HepG2 (cell line): ENCODE measurements around the gene NINJ2. TPM values are rescaled to one million over a fixed set of nuclear protein-coding genes. Genes with fewer than 3 reads are reported as not detected.

Experiments
- ARNTL ChIP-seq: sonication (generic); formaldehyde crosslinking; IDR thresholded peaks from 2 replicates; pipeline ENCODE4 v1.4.0; 2020; ENCODE audit warnings: mild to moderate bottlenecking, missing genetic modification reagents
- ATAD3A ChIP-seq: sonication (generic); formaldehyde crosslinking; IDR thresholded peaks from 2 replicates; pipeline ENCODE4 v1.4.0; 2020; ENCODE audit warnings: missing genetic modification reagents
- GMEB2 ChIP-seq: IDR thresholded peaks from 2 replicates; pipeline ENCODE4 v1.6.1; 2016; ENCODE audit warnings: missing biosample characterization, missing genetic modification reagents, low read depth
- HMG20A ChIP-seq: IDR thresholded peaks from 2 replicates; pipeline ENCODE4 v1.6.1; 2016; ENCODE audit warnings: borderline replicate concordance
- HOXD1 ChIP-seq: sonication (generic); formaldehyde crosslinking; IDR thresholded peaks from 2 replicates; pipeline ENCODE4 v1.5.0; 2020; ENCODE audit warnings: missing genetic modification reagents
- KDM5B ChIP-seq: sonication (generic); formaldehyde crosslinking; IDR thresholded peaks from 2 replicates; pipeline ENCODE4 v1.4.0; 2020; ENCODE audit warnings: missing genetic modification reagents, mild to moderate bottlenecking, borderline replicate concordance
- KLF6 ChIP-seq: IDR thresholded peaks from 2 replicates; pipeline ENCODE4 v1.8.0; 2016; ENCODE audit warnings: missing biosample characterization, missing genetic modification reagents
- MIER2 ChIP-seq: IDR thresholded peaks from 2 replicates; pipeline ENCODE4 v1.6.1; 2016; ENCODE audit warnings: missing biosample characterization, missing genetic modification reagents
- MYNN ChIP-seq: sonication (generic); formaldehyde crosslinking; IDR thresholded peaks from 2 replicates; pipeline ENCODE4 v1.4.0; 2020; ENCODE audit warnings: mild to moderate bottlenecking, low read depth, missing genetic modification reagents
- NRL ChIP-seq: sonication (generic); formaldehyde crosslinking; IDR thresholded peaks from 2 replicates; pipeline ENCODE4 v1.5.0; 2020; ENCODE audit warnings: missing genetic modification reagents, mild to moderate bottlenecking, moderate library complexity, borderline replicate concordance
- PBX2 ChIP-seq: IDR thresholded peaks from 2 replicates; pipeline ENCODE4 v1.6.1; 2016; ENCODE audit warnings: control low read depth
- PPARG ChIP-seq: conservative IDR thresholded peaks from 2 replicates; pipeline ENCODE4 v1.6.1; 2016; ENCODE audit warnings: missing biosample characterization, missing genetic modification reagents
- REST ChIP-seq, 2 experiments: IDR thresholded peaks; 2 replicates each; pipeline ENCODE4 v1.6.1; 2011 to 2012; ENCODE audit warnings: low read length in 2 of 2, borderline replicate concordance in 1 of 2, low read depth in 1 of 2, mild to moderate bottlenecking in 1 of 2, moderate library complexity in 1 of 2
- SRY ChIP-seq: sonication (generic); formaldehyde crosslinking; IDR thresholded peaks from 2 replicates; pipeline ENCODE4 v1.8.0; 2022; ENCODE audit warnings: mild to moderate bottlenecking, missing genetic modification reagents
- SSRP1 ChIP-seq: IDR thresholded peaks from 2 replicates; pipeline ENCODE4 v1.6.1; 2016; ENCODE audit warnings: control low read depth
- TBL1XR1 ChIP-seq: fragments of 150-350 bp; IDR thresholded peaks from 2 replicates; pipeline ENCODE4 v1.6.1; 2014; ENCODE audit warnings: borderline replicate concordance, low read length; ENCODE audit not compliant: partially characterized antibody
- YEATS4 ChIP-seq: sonication (generic); formaldehyde crosslinking; IDR thresholded peaks from 2 replicates; pipeline ENCODE4 v1.4.0; 2020; ENCODE audit warnings: missing genetic modification reagents, borderline replicate concordance
- ZNF101 ChIP-seq: sonication (generic); formaldehyde crosslinking; IDR thresholded peaks from 2 replicates; pipeline ENCODE4 v1.4.0; 2020; ENCODE audit warnings: mild to moderate bottlenecking, low read depth, missing genetic modification reagents, borderline replicate concordance
- ZNF143 ChIP-seq: sonication (generic); formaldehyde crosslinking; IDR thresholded peaks from 2 replicates; pipeline ENCODE4 v1.4.0; 2020; ENCODE audit warnings: missing genetic modification reagents
- ZNF296 ChIP-seq: sonication (generic); formaldehyde crosslinking; conservative IDR thresholded peaks from 2 replicates; pipeline ENCODE4 v1.5.0; 2020; ENCODE audit warnings: mild to moderate bottlenecking, missing genetic modification reagents
- ZNF337 ChIP-seq: sonication (generic); formaldehyde crosslinking; IDR thresholded peaks from 2 replicates; pipeline ENCODE4 v1.5.1; 2020; ENCODE audit warnings: missing genetic modification reagents, low read depth, mild to moderate bottlenecking, borderline replicate concordance
- ZNF572 ChIP-seq: sonication (generic); formaldehyde crosslinking; IDR thresholded peaks from 2 replicates; pipeline ENCODE4 v1.5.1; 2020; ENCODE audit warnings: mild to moderate bottlenecking, missing genetic modification reagents
- ZNF615 ChIP-seq: sonication (generic); formaldehyde crosslinking; IDR thresholded peaks from 2 replicates; pipeline ENCODE4 v1.5.0; 2020; ENCODE audit warnings: mild to moderate bottlenecking, missing genetic modification reagents, borderline replicate concordance
- ZNF768 ChIP-seq: sonication (generic); formaldehyde crosslinking; IDR thresholded peaks from 2 replicates; pipeline ENCODE4 v1.4.0; 2020; ENCODE audit warnings: missing genetic modification reagents
- polyA plus RNA-seq, 8 experiments: library from polyadenylated mRNA; depleted of rRNA in 3 of 8; stranded (reverse) in 7 of 8; unstranded in 1 of 8; fragments of >200 nt; fragmentation: Illumina TruSeq in 4 of 8; extraction: Trizol in 4 of 8; gene quantifications; 2 replicates each; pipeline versions ENCODE4 v1.2.1 to v1.2.3, GENCODE V29; 2011 to 2016; ENCODE audit warnings: low read depth in 4 of 8, missing spikeins in 1 of 8, mixed read lengths in 1 of 8; ENCODE audit not compliant: insufficient read depth in 1 of 8
- total RNA-seq, 5 experiments: library from RNA; depleted of rRNA; stranded (reverse); fragments of >200 nt; fragmentation: Illumina TruSeq; extraction: Trizol; gene quantifications; 2 replicates each; pipeline ENCODE4 v1.2.3, GENCODE V29; 2016; ENCODE audit warnings: low read depth in 1 of 5

Gene NINJ2
- total and polyA plus RNA-seq, 2 of the 13 experiments (the other 11 are each of a cell fraction or from before 2014, with no cell fraction given), result 0.62 to 3.8 TPM

GRCh38 chr12:585062-586061, 77.9 kb downstream of the NINJ2 start (continued):
- TF ChIP-seq GMEB2 (CRISPR knock-in tag) (no peak), ZNF101 (no peak), HOXD1 (CRISPR knock-in tag) (peak; percentile 96), PPARG (CRISPR knock-in tag) (peak; percentile 92), SRY (no peak), SSRP1 (CRISPR knock-in tag) (0 out of 2 replicates have a peak, but pooled peaks have one; percentile 63), REST (IDR thresholded peaks at IDR 0.05; ENCODE audit: borderline replicate concordance in 1 of 2, low read depth in 1 of 2, low read length in 2 of 2) (no peak), ARNTL (CRISPR knock-in tag) (peak; percentile 82), HMG20A (CRISPR knock-in tag) (peak; percentile 86; the same call in 1 of the 2 replicates), YEATS4 (peak; percentile 48), KLF6 (CRISPR knock-in tag) (peak; percentile 78), PBX2 (peak; percentile 50; the same call in 1 of the 2 replicates), ZNF768 (CRISPR knock-in tag) (peak; percentile 79), ATAD3A (no peak), ZNF296 (CRISPR knock-in tag) (no peak), TBL1XR1 (no peak), MIER2 (CRISPR knock-in tag) (peak; percentile 61; the same call in 1 of the 2 replicates), KDM5B (no peak; the same call in 1 of the 2 replicates), NRL (CRISPR knock-in tag) (peak; percentile 83), ZNF337 (CRISPR knock-in tag) (no peak), ZNF572 (peak; percentile 47; the same call in 1 of the 2 replicates), ZNF615 (CRISPR knock-in tag) (no peak), ZNF143 (CRISPR knock-in tag) (no peak; the same call in 1 of the 2 replicates), MYNN (CRISPR knock-in tag) (no peak)
